GM18502 (cell line): ENCODE results near the gene RTTN.

Source experiments
- ATAC-seq: cut with Tn5 transposase; IDR thresholded peaks from one replicate; pipeline ENCODE4 v1.9.1; 2021; ENCODE audit warnings: mild to moderate bottlenecking; ENCODE audit not compliant: unreplicated experiment, poor library complexity

Gene RTTN

DNA sequence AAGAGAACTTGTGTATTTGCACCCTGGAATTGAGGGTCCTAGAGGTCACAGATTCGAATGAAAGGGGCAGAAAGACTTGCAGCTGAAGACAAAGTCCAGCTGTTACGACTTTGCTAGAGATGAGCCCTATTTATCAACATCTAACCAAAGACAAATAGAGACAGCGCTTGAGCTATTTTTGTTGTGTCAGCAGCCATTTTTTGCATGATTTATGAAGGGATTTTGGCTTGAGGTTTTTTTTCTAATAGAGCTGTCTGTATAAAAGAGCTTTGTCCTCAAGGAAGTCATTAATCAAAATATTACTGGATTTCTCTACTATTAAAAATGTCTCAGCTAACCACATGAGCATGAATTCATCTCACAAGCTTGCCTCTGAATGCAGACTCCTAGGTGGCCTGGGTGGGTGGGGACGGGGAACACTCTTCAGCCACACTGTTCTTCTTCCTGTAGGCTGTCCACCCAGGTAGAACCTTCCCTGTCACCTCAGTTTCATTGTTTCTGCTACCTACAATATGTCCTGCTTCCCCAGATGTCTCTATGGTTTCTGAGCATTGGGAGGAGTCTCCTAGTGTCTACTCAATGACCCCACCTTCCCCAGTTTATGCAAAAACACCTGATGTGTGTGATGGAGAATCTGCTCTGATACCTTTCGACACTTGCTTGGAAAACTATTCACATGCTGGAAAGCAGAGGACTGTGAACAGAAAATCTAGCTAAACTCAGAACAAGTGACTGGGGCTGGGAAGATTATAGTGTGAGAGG lies 250.6 kb downstream of the RTTN start:
- ATAC-seq = peak; percentile 37

DNA sequence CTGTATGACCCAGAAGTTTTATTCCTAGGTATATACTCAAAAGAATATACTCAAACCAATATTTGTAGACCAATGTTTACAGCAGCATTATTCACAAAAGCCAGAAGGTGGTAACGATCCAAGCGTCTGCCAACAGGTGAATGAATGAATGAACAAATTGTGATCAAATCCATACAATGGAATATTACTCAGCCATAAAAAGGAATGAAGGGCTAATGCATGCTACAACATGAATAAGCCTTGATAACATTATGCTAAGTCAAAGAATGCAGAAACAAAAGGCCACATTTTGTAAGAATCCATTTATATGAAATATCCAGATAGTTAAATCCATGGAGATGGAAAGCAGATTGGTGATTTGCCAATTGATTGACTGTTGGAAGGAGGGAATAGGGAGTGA lies 252.3 kb downstream of the RTTN start:
- ATAC-seq = no peak
